NB4 (cell line): ENCODE results near the gene MYH6.

ENCODE experiments used
- CTCF ChIP-seq: IDR thresholded peaks from one replicate; pipeline ENCODE4 v1.5.1; 2012; ENCODE audit warnings: low read depth, low read length
- MYC ChIP-seq: IDR thresholded peaks from 2 replicates; pipeline ENCODE4 v1.6.1; 2011; ENCODE audit warnings: low read depth, low read length
- POLR2A ChIP-seq: IDR thresholded peaks from 2 replicates; pipeline ENCODE4 v1.6.1; 2011; ENCODE audit warnings: mild to moderate bottlenecking; ENCODE audit not compliant: insufficient read length; ENCODE audit errors: extremely low read depth

DNA sequence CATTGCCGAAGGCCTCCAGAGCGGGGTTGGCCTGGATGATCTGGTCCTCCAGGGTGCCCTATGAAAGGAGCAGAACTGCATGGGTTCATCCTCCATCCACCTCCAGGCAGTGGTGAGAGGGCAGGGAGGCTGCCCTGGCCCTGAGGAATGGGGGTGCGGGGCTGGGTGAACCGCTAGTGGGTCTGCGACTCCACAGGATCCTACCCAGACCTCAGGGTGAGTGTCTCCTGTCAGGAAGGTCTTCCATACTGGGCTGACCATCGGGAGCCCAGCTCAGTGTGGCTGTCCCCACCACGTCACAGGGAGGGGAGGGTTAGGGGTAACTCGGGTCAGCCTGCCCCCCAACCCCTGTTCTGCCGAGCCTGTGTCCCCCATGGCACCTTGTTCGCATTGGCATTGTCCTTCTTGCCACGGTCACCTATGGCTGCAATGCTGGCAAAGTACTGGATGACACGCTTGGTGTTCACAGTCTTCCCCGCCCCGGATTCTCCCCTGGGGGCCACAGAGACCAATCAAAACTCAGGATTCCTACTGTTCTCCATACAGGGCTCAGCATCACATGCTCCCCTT is 3.7 kb downstream of the MYH6 start:
- no peak for TF ChIP-seq CTCF
- TF ChIP-seq POLR2A, result no peak
- no peak for TF ChIP-seq MYC
